ENCODE measurements around the gene DDX3X. TPM values are rescaled to one million over a fixed set of nuclear protein-coding genes. Genes with fewer than 3 reads are reported as not detected.

Gene DDX3X
- total and polyA plus RNA-seq, 2 experiments from 2014 or later: 68.1 to 239 TPM

DNA sequence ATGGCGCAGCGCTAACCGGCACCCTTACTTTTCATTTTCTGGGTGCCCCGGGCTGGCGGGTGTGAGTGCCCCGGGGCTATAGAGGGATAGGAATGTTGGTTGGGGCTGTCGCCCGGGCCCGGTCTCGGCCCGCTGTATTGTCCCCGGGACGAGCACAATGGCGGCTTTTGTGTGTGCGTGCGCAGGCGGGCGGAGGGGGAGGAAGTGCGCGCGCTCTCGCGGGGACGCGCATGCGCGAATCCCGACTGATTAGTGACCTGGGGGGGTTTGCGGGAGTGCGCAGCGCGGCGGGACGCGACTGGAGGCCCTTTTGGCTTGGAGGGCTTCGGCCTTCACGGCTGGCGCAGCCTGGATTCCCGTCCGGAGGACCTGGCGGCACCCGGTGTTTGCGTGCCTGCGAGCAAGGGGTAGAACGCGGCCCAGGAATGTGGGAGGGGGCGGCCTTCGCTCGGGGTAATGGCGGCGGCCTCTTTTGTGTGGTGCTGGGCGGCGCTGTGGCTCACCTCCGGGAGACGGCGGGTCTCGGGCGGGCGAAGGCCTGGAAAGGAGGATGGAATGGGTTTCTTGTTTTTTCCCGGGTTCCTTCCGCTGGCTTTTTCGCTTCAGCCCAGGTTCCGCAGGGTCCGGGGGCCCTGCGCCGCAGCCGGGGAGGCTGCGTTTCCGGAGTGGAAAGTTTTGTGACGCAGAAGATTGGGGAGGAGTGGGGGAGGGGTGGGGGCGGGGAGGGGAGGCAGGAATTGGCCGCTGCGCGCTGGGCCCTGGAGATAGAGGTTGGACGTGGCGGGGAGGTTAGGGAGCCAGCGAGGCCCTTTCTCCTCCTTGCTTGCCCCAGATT lies 618 bp downstream of the DDX3X start:
- peak; percentile 14 for ATAC-seq
- Histone ChIP-seq H3K79me2 (replicated peaks; ENCODE audit: insufficient read depth) (peaks cover 62% of the 10 kb centered on the region), H3K4me2 (peak overlapping the region; percentile 94), H3K9me2 (ENCODE audit: insufficient read depth) (no peaks in the 10 kb centered on the region), H3K4me1 (ENCODE audit: insufficient read depth) (peaks cover 35% of the 10 kb centered on the region), H3K36me3 (ENCODE audit: insufficient read depth) (peaks cover 6% of the 10 kb centered on the region), H3K4me3 (peak overlapping the region; percentile 85), H3F3A (replicated peaks; ENCODE audit: low read depth) (peaks cover 11% of the 10 kb centered on the region; the same call in 1 of the 2 replicates), H3K27me3 (ENCODE audit: insufficient read depth) (no peaks in the 10 kb centered on the region), H3K27ac (ENCODE audit: low read depth) (peak overlapping the region; percentile 100), H2AFZ (no peak overlapping the region), H4K20me1 (replicated peaks; ENCODE audit: insufficient read depth) (peaks cover 39% of the 10 kb centered on the region)
- H3K27me3 Mint-ChIP-seq (ENCODE audit: insufficient read depth, low read depth, poor library complexity): peaks cover 17% of the 10 kb centered on the region
- no peaks in the 10 kb centered on the region; the same call in 2 of the 3 replicates for H3K9me3 Mint-ChIP-seq
- DNase-seq (ENCODE audit: low spot score): peak; percentile 46
- TF ChIP-seq POLR2AphosphoS5 (IDR thresholded peaks at IDR 0.05; ENCODE audit: low read depth) (0 out of 2 replicates have a peak, but pooled peaks have one; percentile 7), ZNF114 (CRISPR knock-in tag; IDR thresholded peaks at IDR 0.05) (no peak), CREB1 (CRISPR knock-in tag; IDR thresholded peaks at IDR 0.05; ENCODE audit: low read depth) (0 out of 2 replicates have a peak, but pooled peaks have one; percentile 36), EZH2phosphoT487 (IDR thresholded peaks at IDR 0.05; ENCODE audit: unreplicated experiment) (no peak), JUNB (IDR thresholded peaks at IDR 0.05; ENCODE audit: unreplicated experiment) (no peak)
- TF ChIP-seq, protein P1, sequence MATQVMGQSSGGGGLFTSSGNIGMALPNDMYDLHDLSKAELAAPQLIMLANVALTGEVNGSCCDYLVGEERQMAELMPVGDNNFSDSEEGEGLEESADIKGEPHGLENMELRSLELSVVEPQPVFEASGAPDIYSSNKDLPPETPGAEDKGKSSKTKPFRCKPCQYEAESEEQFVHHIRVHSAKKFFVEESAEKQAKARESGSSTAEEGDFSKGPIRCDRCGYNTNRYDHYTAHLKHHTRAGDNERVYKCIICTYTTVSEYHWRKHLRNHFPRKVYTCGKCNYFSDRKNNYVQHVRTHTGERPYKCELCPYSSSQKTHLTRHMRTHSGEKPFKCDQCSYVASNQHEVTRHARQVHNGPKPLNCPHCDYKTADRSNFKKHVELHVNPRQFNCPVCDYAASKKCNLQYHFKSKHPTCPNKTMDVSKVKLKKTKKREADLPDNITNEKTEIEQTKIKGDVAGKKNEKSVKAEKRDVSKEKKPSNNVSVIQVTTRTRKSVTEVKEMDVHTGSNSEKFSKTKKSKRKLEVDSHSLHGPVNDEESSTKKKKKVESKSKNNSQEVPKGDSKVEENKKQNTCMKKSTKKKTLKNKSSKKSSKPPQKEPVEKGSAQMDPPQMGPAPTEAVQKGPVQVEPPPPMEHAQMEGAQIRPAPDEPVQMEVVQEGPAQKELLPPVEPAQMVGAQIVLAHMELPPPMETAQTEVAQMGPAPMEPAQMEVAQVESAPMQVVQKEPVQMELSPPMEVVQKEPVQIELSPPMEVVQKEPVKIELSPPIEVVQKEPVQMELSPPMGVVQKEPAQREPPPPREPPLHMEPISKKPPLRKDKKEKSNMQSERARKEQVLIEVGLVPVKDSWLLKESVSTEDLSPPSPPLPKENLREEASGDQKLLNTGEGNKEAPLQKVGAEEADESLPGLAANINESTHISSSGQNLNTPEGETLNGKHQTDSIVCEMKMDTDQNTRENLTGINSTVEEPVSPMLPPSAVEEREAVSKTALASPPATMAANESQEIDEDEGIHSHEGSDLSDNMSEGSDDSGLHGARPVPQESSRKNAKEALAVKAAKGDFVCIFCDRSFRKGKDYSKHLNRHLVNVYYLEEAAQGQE (IDR thresholded peaks at IDR 0.05; ENCODE audit: unreplicated experiment): no peak
- peak overlapping the region; percentile 100 for H3K27ac Mint-ChIP-seq
- peak overlapping the region; percentile 96 for H3K4me3 Mint-ChIP-seq
- H3K36me3 Mint-ChIP-seq (ENCODE audit: low read depth): peaks cover 56% of the 10 kb centered on the region
- H3K4me1 Mint-ChIP-seq: peaks cover 40% of the 10 kb centered on the region

DNA sequence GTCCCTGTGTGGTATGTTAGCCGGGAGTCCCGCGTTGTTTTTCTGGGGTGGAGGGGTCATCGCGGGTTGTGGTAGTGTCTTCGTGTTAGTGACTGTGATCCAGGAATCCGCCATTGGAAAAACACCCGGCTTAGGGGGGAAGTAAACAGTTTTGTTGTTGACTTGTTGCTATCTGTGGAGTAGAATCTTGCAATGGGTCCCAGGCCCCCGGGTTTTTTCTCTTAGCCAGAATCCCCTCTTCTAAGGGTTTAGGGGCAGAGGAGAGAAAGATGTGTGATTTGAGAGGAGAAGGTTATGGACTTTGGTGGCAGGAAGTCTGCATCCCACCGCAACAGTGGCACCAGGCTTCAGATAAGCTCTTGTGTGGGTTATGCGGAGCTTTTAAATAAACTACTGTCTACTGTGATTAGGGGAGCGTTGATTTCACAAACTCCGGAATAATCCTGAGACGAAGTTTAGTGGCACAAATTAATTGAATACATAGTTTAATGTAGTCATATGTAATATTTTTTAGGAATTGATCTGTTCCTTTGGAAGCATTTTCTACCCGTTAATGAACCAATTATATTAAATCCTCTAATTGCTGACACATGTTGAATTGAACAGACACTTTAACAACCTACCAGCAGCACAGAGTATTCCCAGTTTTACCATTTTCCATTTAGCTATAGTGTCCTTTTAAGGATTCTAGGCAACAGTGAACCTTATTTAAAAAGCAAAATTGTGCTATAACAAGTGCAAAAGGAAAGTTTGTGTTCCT lies 1.4 kb downstream of the DDX3X start:
- no peak for ATAC-seq
- no peak for TF ChIP-seq EZH2phosphoT487 (IDR thresholded peaks at IDR 0.05; ENCODE audit: unreplicated experiment)
- no peak for TF ChIP-seq STAT1 (IDR thresholded peaks at IDR 0.05; ENCODE audit: unreplicated experiment)
- TF ChIP-seq, protein P1 (IDR thresholded peaks at IDR 0.05; ENCODE audit: unreplicated experiment): no peak
- TF ChIP-seq POLR2AphosphoS5 (IDR thresholded peaks at IDR 0.05; ENCODE audit: low read depth): no peak
- TF ChIP-seq CREB1 (CRISPR knock-in tag; IDR thresholded peaks at IDR 0.05; ENCODE audit: low read depth): no peak
- no peak for TF ChIP-seq ZNF331 (CRISPR knock-in tag; IDR thresholded peaks at IDR 0.05; ENCODE audit: low read depth)
- no peak for TF ChIP-seq NANOG (IDR thresholded peaks at IDR 0.05; ENCODE audit: borderline replicate concordance)
- TF ChIP-seq EZH2 (IDR thresholded peaks at IDR 0.05; ENCODE audit: low read depth, unreplicated experiment): no peak
- no peak for TF ChIP-seq JUNB (IDR thresholded peaks at IDR 0.05; ENCODE audit: unreplicated experiment)

More for the DNA sequence above, 1.4 kb downstream of the DDX3X start:
- H3K4me1 Mint-ChIP-seq: peaks cover 38% of the 10 kb centered on the region
- Histone ChIP-seq H3K9me2 (ENCODE audit: insufficient read depth) (no peaks in the 10 kb centered on the region), H3K27ac (ENCODE audit: low read depth) (peak overlapping the region; percentile 80), H3K36me3 (ENCODE audit: insufficient read depth) (peaks cover 6% of the 10 kb centered on the region), H3K79me2 (replicated peaks; ENCODE audit: insufficient read depth) (peaks cover 70% of the 10 kb centered on the region), H3K27me3 (ENCODE audit: insufficient read depth) (no peaks in the 10 kb centered on the region), H3F3A (replicated peaks; ENCODE audit: low read depth) (0 out of 2 replicates have a peak, but pooled peaks cover 11% of the 10 kb centered on the region), H4K20me1 (replicated peaks; ENCODE audit: insufficient read depth) (peaks cover 39% of the 10 kb centered on the region), H3K4me1 (ENCODE audit: insufficient read depth) (peaks cover 29% of the 10 kb centered on the region), H3K4me3 (peak overlapping the region; percentile 85), H3K4me2 (peak overlapping the region; percentile 94), H2AFZ (no peak overlapping the region)
- peaks cover 61% of the 10 kb centered on the region for H3K36me3 Mint-ChIP-seq (ENCODE audit: low read depth)
- H3K27ac Mint-ChIP-seq: peak overlapping the region; percentile 95
- H3K4me3 Mint-ChIP-seq: peak overlapping the region; percentile 96
- H3K9me3 Mint-ChIP-seq: no peaks in the 10 kb centered on the region; the same call in 2 of the 3 replicates
- DNase-seq (ENCODE audit: low spot score): no peak
- peaks cover 17% of the 10 kb centered on the region for H3K27me3 Mint-ChIP-seq (ENCODE audit: insufficient read depth, low read depth, poor library complexity)

Data from GM23338 (cell line).